GM21526 (cell line): ENCODE measurements around the gene ABCD1.

Source experiments
- ATAC-seq: cut with Tn5 transposase; IDR thresholded peaks from one replicate; pipeline ENCODE4 v1.9.1; 2021; ENCODE audit warnings: moderate library complexity; ENCODE audit not compliant: unreplicated experiment, low FRiP score

The ABCD1 gene

DNA sequence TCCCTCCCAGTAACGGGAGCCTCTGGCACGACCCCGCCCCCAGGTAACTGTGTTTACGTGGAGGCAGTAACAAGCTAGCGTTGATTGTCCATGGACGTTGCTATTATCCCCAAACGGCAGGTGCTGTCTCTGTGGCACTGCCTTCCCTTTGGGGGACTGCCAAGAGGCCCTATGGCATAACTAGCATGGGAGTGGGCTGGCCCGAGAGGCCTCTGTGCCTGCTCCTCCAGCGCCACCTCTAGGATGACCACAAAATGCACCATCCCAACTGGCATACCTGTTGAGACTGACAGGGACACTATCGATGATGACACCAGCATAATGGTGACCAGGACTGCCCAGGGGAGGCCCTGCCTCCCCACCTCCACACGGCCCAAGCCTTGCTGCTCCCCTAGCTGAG is 57.7 kb downstream of the ABCD1 start:
- no peak for ATAC-seq

DNA sequence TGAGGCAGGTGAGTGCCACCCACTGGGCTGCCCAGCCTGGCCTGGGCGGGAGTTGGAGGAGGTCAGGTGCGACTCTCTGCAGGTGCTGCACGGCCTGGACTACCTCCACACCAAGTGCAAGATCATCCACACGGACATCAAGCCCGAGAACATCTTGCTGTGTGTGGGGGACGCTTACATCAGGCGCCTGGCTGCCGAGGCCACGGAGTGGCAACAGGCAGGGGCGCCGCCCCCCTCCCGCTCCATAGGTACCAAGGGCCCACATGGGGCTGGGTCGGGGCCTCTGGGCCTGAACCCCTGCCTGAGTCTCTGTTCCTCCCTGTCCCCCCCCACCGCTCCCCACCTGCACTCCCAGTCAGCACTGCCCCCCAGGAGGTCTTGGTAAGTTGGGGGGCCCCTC is 58.2 kb downstream of the ABCD1 start:
- ATAC-seq = no peak

DNA sequence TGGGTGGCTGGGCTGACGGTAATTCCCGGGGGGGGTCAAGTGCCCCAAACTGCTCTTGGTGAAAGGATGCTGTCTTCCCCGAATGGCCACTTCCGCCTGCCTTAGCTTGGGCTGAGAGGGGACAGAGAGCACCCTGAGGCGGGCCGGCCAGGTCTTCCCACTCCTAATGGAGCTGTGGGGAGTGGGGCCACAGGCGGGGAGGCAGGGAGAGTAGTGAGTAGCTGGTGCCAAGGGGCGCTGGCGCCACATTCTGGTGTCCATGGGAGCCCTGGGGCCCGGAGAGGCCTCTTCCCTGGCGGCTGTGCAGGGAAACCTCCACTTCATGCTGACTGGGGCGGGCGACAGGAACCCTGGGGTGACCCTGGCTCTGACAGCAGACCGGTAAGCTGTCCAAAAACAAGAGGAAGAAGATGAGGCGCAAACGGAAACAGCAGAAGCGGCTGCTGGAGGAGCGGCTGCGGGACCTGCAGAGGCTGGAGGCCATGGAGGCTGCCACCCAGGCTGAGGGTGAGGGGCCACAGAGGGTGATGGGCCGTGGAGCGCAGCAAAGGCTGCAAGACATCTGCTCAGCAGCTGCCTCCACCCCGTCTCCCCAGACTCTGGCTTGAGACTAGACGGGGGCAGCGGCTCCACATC is 58.8 kb downstream of the ABCD1 start:
- ATAC-seq = no peak

DNA sequence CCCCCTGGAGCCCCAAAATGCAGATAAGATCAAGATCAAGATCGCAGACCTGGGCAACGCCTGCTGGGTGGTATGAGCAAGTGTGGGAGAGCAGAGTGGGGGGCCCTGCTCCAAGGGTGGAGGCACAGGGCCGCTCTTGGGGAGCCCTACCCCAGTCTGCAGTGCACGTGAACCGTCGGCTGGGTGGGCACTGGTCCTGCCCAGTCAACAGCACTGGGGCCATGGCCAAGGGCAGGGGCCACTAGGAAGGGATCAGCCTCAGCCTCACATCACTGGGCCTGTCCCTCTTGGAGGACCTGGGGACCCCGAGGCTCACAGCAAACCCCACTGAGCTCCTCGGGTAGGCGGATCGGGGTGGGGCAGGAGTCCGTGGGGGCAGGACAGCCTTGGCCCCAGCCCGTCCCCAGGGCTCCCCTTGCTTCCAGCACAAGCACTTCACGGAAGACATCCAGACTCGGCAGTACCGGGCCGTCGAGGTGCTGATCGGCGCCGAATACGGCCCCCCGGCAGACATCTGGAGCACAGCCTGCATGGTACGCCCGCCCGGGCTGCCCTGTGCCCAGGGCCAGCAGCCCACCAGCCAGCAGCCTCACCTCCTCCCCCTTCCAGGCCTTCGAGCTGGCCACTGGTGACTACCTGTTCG is 59.8 kb downstream of the ABCD1 start:
- no peak for ATAC-seq

DNA sequence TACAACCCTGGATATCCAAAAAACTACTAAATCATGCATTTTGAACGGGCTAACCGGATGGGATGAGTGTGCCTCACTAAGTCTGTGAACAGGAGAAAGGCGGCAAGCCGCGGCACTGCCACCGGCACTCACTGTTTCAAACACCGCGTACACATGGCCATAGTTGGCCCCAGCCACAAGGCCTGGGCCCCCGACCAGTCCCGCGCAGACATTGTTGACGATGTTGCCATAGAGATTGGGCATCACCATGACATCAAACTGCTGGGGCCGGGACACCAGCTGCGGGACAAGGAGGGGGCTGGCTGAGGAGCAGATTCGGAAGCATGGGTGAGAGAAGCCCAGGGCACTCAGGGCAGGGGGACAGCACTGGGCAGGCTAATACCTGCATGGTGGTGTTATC is 62.0 kb downstream of the ABCD1 start:
- no peak for ATAC-seq

DNA sequence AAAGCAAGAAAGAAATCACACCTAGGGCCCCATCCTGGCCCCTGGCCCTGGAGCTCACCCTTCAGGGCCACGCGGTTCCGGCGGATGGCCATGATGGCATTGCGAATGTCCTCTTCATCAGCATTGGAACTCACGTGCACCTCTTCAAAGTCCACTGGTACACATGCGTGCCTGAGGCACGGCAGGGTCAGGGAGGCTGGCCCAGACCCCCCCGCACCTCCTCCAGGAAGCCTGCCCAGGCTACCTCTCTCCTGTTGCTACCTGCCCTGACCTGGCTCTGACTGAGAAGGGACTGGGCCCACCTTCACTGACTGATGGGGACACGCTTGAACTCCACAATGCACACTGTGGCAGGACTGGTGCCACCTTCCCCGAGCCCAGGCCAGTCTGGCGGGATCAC is 65.0 kb downstream of the ABCD1 start:
- no peak for ATAC-seq

DNA sequence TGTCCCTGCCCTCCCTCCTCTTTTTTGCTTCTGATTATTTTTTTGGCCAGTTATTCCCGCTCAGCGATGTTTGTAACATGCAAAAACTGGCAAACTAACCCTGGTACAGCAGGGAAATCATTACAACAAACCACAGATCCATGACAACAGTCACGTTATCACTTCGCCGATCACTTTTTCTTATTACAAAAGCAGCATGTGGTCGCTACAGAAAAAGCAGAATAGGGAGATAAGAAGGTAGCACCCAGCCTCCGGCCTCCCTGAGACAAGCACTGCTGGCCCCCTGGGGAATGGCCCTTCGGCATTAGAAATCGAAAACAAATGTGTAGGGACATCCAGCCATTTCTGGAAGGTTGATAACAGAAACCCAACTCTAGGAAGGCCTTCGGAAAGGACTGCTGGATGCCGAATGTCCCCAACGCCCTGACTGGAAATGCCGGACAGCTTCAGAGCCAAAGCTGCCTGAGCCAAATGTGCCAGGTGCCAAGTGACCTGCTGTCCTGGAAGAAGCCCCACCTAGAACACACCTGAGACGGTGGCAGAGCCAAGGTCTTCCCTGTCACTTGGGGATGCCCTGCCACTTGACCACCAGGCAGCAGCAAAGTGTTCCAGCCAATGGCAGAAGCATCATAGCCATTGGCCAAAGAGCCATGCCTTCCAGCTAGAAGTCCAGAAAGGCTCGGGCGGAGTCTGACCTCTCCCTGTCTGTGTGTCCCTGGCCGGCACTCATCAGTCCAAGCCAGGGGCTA is 66.6 kb downstream of the ABCD1 start:
- ATAC-seq = no peak

DNA sequence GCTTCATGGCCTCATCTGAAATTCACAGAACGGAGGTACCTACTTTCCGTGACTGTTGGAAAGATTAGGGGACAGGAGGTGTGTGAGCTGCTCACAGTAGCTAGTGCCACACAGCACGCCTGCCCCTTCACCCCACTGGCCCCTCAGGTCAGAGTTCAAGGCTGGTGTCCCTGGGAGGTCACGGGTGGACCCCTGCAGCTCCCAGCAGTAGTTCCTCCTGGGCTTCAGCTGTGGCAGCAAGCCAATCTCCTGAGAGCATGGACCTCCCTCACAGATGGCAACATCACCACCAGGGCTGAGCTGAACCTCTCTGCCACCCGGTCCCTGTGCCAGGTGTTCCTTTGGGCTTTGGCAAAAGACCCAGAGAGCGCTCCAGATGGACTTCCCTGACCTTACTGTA is 67.7 kb downstream of the ABCD1 start:
- ATAC-seq = no peak

DNA sequence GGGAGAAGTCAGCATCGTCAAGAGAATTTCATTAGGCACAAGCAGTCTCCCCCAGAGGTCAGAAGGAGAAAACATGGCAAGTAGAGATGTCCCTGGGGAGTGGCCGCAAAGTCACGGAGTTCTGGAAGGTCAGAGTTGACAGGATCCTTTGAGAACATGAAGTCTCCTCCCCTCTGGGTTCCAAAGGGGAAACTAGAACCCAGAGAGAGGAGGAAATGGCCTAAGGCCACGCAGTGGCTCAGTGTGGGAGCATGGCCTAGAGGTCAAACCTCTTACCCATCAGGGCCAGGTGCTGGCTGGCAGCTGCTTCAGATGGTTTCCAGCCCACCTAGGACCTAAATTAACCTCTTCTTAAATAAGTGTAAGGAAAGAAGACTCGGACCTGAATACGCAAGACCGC is 68.6 kb downstream of the ABCD1 start:
- ATAC-seq = no peak
